Natural killer cell (primary cell): Measurements from ENCODE around the gene GRIK1. TPM values are rescaled to one million over a fixed set of nuclear protein-coding genes. Genes with fewer than 3 reads are reported as not detected.
"Not testable (repeated sequence)": the region's sequence is repeated elsewhere in the genome, so short reads cannot be mapped to it uniquely, and the experiment has no call there.

ENCODE experiments used
- ATAC-seq, 3 donors: fragments of 150-1000 bp in 2 of 3; fragments of 200-7000 bp in 1 of 3; cut with Tn5 transposase; 1 replicate in 1 of 3; 2 replicates in 2 of 3; pipeline ENCODE4 v1.10.0; 2021; ENCODE audit warnings: mild to moderate bottlenecking in 2 of 3, moderate library complexity in 2 of 3
- DNase-seq, 2 donors: peaks; one replicate each; pipeline versions ENCODE4 v3.0.0 to v3.0.0-alpha.2; 2013 to 2021; ENCODE audit warnings: mixed read lengths in 1 of 2
- H3K27ac ChIP-seq: one replicate; pipeline ENCODE4 v1.5.1; 2013; ENCODE audit warnings: mild to moderate bottlenecking, low read length
- H3K27me3 ChIP-seq: one replicate; pipeline ENCODE4 v1.6.1; 2013; ENCODE audit warnings: low read length; ENCODE audit not compliant: control insufficient read depth, insufficient read depth
- H3K36me3 ChIP-seq: one replicate; pipeline ENCODE4 v1.6.1; 2013; ENCODE audit warnings: low read length; ENCODE audit not compliant: control insufficient read depth, insufficient read depth
- H3K4me1 ChIP-seq: one replicate; pipeline ENCODE4 v1.6.1; 2013; ENCODE audit warnings: low read length; ENCODE audit not compliant: control insufficient read depth, insufficient read depth
- H3K4me3 ChIP-seq: one replicate; pipeline ENCODE4 v1.5.1; 2013; ENCODE audit warnings: low read length
- H3K9me3 ChIP-seq: one replicate; pipeline ENCODE4 v1.6.1; 2013; ENCODE audit warnings: low read length; ENCODE audit not compliant: control insufficient read depth, insufficient read depth
- H3K27ac Mint-ChIP-seq, 2 donors: one replicate each; pipeline ENCODE4 v1.8.0; 2022; ENCODE audit warnings: mild to moderate bottlenecking in 2 of 2, mixed read lengths in 2 of 2, moderate library complexity in 1 of 2
- H3K27me3 Mint-ChIP-seq, 2 donors: one replicate each; pipeline ENCODE4 v1.8.0; 2022; ENCODE audit warnings: low read depth in 2 of 2, mixed read lengths in 2 of 2
- H3K36me3 Mint-ChIP-seq: one replicate; pipeline ENCODE4 v1.8.0; 2022; ENCODE audit warnings: mixed read lengths
- H3K4me1 Mint-ChIP-seq, 2 donors: one replicate each; pipeline ENCODE4 v1.8.0; 2022; ENCODE audit warnings: mixed read lengths in 2 of 2
- H3K4me3 Mint-ChIP-seq: one replicate; pipeline ENCODE4 v1.8.0; 2022; ENCODE audit warnings: mild to moderate bottlenecking, moderate library complexity, mixed read lengths
- H3K9me3 Mint-ChIP-seq, 2 donors: one replicate each; pipeline ENCODE4 v1.8.0; 2022; ENCODE audit warnings: mixed read lengths in 2 of 2
- CTCF ChIP-seq: fragments of 200-600 bp; IDR thresholded peaks from one replicate; pipeline ENCODE4 v1.8.0; 2022; ENCODE audit warnings: antibody characterized with exemption
- WGBS: methylation state at CpG from one replicate; pipeline ENCODE4 v1.1.7; 2013; ENCODE audit warnings: missing lambda C conversion rate; ENCODE audit not compliant: insufficient coverage; 5-methylcytosine and 5-hydroxymethylcytosine counted together
- intact Hi-C: fragments of 100-400 bp; cut with micrococcal nuclease; formaldehyde crosslinking; loops from one replicate; pipeline ENCODE4 v1.14.2; 2022
- total RNA-seq, 4 donors: library from RNA; stranded (reverse); fragments of 120-200 nt in 1 of 4; gene quantifications; one replicate each; pipeline versions ENCODE4 v1.2.3 to v1.2.4, GENCODE V29; 2013 to 2022

Gene GRIK1
- total RNA-seq, 3 donors from 2014 or later (not counting 1 experiment from before 2014, with no cell fraction given): not detected

GRCh38 chr21:29610779-29611360 lies 328.9 kb downstream of the GRIK1 start:
- no peaks in the 10 kb centered on the region for H3K4me1 Mint-ChIP-seq
- ATAC-seq (no peak), DNase-seq (no peak)
- TF ChIP-seq CTCF: no peak
- no peak overlapping the region for H3K4me3 ChIP-seq
- H3K27me3 ChIP-seq: no peaks in the 10 kb centered on the region
- WGBS: 100% methylated on average over 2 of the region's 2 CpGs
- no peaks in the 10 kb centered on the region for H3K27me3 Mint-ChIP-seq
- peaks cover 5 to 7% of the 10 kb centered on the region in 2 donors for H3K9me3 Mint-ChIP-seq
- H3K4me3 Mint-ChIP-seq: no peak overlapping the region
- no peaks in the 10 kb centered on the region for H3K36me3 Mint-ChIP-seq
- no peaks in the 10 kb centered on the region for H3K4me1 ChIP-seq
- no peak overlapping the region for H3K27ac ChIP-seq
- no peaks in the 10 kb centered on the region for H3K9me3 ChIP-seq
- intact Hi-C loops: no loop called here
- no peak overlapping the region for H3K27ac Mint-ChIP-seq
- no peaks in the 10 kb centered on the region for H3K36me3 ChIP-seq

GRCh38 chr21:29606613-29607012 lies 333.2 kb downstream of the GRIK1 start:
- WGBS: 90% methylated on average over 3 of the region's 3 CpGs
- H3K4me1 Mint-ChIP-seq: no peaks in the 10 kb centered on the region
- H3K4me3 Mint-ChIP-seq: no peak overlapping the region
- H3K27ac ChIP-seq: no peak overlapping the region
- H3K27me3 ChIP-seq: no peaks in the 10 kb centered on the region
- H3K36me3 Mint-ChIP-seq: peaks cover 3% of the 10 kb centered on the region
- no peak overlapping the region for H3K27ac Mint-ChIP-seq
- H3K9me3 Mint-ChIP-seq: peaks cover 2 to 7% of the 10 kb centered on the region in 2 donors
- intact Hi-C loops: no loop called here
- TF ChIP-seq CTCF: no peak
- DNase-seq (no peak), ATAC-seq (no peak)
- no peaks in the 10 kb centered on the region for H3K36me3 ChIP-seq
- no peaks in the 10 kb centered on the region for H3K4me1 ChIP-seq
- H3K9me3 ChIP-seq: no peaks in the 10 kb centered on the region
- H3K27me3 Mint-ChIP-seq: no peaks in the 10 kb centered on the region
- no peak overlapping the region for H3K4me3 ChIP-seq

GRCh38 chr21:29605219-29605618 lies 334.6 kb downstream of the GRIK1 start:
- 97% methylated on average over 2 of the region's 3 CpGs for WGBS
- H3K36me3 ChIP-seq, H3K36me3 Mint-ChIP-seq, DNase-seq, H3K9me3 ChIP-seq, intact Hi-C loops, H3K9me3 Mint-ChIP-seq, H3K27me3 ChIP-seq, H3K27ac Mint-ChIP-seq, H3K4me3 Mint-ChIP-seq, H3K4me3 ChIP-seq, H3K4me1 ChIP-seq, ATAC-seq, H3K27ac ChIP-seq, H3K4me1 Mint-ChIP-seq, H3K27me3 Mint-ChIP-seq: not testable (repeated sequence)

- no peak for TF ChIP-seq CTCF
- Mint-ChIP-seq H3K4me1 (no peaks in the 10 kb centered on the region), H3K4me3 (no peak overlapping the region), H3K27me3 (no peaks in the 10 kb centered on the region), H3K36me3 (peaks cover 7% of the 10 kb centered on the region), H3K27ac (no peak overlapping the region), H3K9me3 (peaks cover 4 to 7% of the 10 kb centered on the region in 2 donors)
- H3K4me1 ChIP-seq: no peaks in the 10 kb centered on the region
- no peak for DNase-seq
- H3K27me3 ChIP-seq: no peaks in the 10 kb centered on the region
- no peaks in the 10 kb centered on the region for H3K36me3 ChIP-seq
- 94% methylated on average over 4 of the region's 4 CpGs for WGBS
- no peaks in the 10 kb centered on the region for H3K9me3 ChIP-seq
- intact Hi-C loops: no loop called here
- no peak overlapping the region for H3K27ac ChIP-seq
- ATAC-seq: no peak
- H3K4me3 ChIP-seq: no peak overlapping the region
These were observed 335.7 kb downstream of the GRIK1 start for GRCh38 chr21:29604076-29604475.
